MCF 10A (cell line): ENCODE data around the gene CDKN1A. TPM values are rescaled to one million over a fixed set of nuclear protein-coding genes. Genes with fewer than 3 reads are reported as not detected.

Experiments used
- BruUV-seq: library from RNA; stranded (reverse); fragments of 400-500 nt; replicated peaks from 2 replicates; lab custom pipeline; 2021; lab: Mats Ljungman, UMichigan
- CTCF ChIA-PET: fragments of 300-600 bp; sonication (Branson Sonifier 250); formaldehyde crosslinking; extraction: SDS; loops from one replicate; lab custom pipeline; 2021; ENCODE audit warnings: antibody characterized with exemption, inconsistent platforms; lab: Yijun Ruan, JAX
- POLR2A ChIA-PET: fragments of 300-600, 350-650 bp; sonication (Branson Sonifier 250); formaldehyde crosslinking; extraction: SDS; loops from one replicate; lab custom pipeline; 2020; ENCODE audit warnings: antibody characterized with exemption, inconsistent platforms; lab: Yijun Ruan, JAX
- DNase-seq: peaks from one replicate; pipeline ENCODE4 v3.0.0-alpha.2; 2018; ENCODE audit not compliant: unreplicated experiment
- H3K27ac Mint-ChIP-seq: one replicate; pipeline ENCODE4 v1.8.0; 2022; ENCODE audit warnings: mild to moderate bottlenecking, low read depth, mixed read lengths; ENCODE audit not compliant: unreplicated experiment
- H3K27me3 Mint-ChIP-seq: one replicate; pipeline ENCODE4 v1.8.0; 2022; ENCODE audit warnings: mixed read lengths; ENCODE audit not compliant: insufficient read depth, unreplicated experiment
- H3K36me3 Mint-ChIP-seq: one replicate; pipeline ENCODE4 v1.8.0; 2022; ENCODE audit warnings: mild to moderate bottlenecking, moderate library complexity, mixed read lengths; ENCODE audit not compliant: insufficient read depth, unreplicated experiment
- H3K4me1 Mint-ChIP-seq: one replicate; pipeline ENCODE4 v1.8.0; 2022; ENCODE audit warnings: mixed read lengths; ENCODE audit not compliant: insufficient read depth, unreplicated experiment
- H3K4me3 Mint-ChIP-seq: one replicate; pipeline ENCODE4 v1.8.0; 2022; ENCODE audit warnings: mild to moderate bottlenecking, moderate library complexity, mixed read lengths; ENCODE audit not compliant: unreplicated experiment
- H3K9me3 Mint-ChIP-seq: one replicate; pipeline ENCODE4 v1.8.0; 2022; ENCODE audit warnings: mixed read lengths; ENCODE audit not compliant: unreplicated experiment
- intact Hi-C: fragments of 100-400 bp; cut with micrococcal nuclease; formaldehyde crosslinking; loops from 2 replicates; pipeline ENCODE4 v1.14.1; 2022
- total RNA-seq: library from RNA; stranded (reverse); gene quantifications from 2 replicates; pipeline ENCODE4 v1.2.3, GENCODE V29; 2022
- TF ChIP-seq, protein P1 (sequence below): fragments of 200-600 bp; IDR thresholded peaks from one replicate; pipeline ENCODE4 v1.8.0; 2022; ENCODE audit warnings: antibody characterized with exemption, mild to moderate bottlenecking; ENCODE audit not compliant: unreplicated experiment

The CDKN1A gene
- total RNA-seq, 1 experiment from 2014 or later, result 407 TPM

DNA sequence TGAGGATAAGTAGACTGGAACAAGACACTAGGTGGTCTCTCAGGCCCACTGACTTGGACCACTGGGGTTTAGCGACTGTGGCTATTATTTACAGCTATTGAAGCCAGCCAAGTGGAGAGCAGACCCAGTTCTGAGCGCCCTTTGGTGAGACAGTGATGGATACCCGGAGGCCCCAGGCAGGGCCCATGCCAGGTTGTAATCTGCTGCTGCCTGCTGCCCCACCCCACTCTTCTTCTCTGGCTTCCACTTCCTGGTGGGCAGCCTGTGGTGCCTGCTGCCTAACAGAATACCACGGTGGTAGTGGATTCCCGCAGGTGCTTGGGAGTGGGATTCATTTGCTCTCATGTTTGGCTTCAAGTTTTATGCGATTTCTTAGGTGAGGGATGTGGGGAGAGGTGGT lies 19.7 kb downstream of the CDKN1A start:
- TF ChIP-seq, protein P1, sequence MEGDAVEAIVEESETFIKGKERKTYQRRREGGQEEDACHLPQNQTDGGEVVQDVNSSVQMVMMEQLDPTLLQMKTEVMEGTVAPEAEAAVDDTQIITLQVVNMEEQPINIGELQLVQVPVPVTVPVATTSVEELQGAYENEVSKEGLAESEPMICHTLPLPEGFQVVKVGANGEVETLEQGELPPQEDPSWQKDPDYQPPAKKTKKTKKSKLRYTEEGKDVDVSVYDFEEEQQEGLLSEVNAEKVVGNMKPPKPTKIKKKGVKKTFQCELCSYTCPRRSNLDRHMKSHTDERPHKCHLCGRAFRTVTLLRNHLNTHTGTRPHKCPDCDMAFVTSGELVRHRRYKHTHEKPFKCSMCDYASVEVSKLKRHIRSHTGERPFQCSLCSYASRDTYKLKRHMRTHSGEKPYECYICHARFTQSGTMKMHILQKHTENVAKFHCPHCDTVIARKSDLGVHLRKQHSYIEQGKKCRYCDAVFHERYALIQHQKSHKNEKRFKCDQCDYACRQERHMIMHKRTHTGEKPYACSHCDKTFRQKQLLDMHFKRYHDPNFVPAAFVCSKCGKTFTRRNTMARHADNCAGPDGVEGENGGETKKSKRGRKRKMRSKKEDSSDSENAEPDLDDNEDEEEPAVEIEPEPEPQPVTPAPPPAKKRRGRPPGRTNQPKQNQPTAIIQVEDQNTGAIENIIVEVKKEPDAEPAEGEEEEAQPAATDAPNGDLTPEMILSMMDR, result no peak

DNA sequence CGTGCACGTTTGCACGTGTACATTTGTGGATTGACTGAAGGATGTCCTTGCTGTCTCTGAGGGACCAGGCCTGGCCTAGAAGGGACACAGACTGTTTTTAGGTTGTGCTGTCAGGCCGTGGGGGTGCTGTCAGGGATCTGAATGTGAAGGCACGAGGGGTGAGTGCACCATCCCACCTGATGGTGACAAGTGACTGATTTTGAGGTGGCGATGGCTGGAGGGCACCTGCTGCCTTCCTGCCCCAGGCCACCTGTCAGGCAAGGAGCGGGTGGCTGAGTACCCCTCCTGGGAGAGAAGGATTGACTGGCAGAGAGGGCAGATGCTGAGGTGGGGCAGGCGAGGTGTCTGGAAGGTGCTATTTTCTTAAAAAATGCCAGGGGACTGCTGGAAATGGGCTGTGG lies 20.4 kb downstream of the CDKN1A start:
- DNase-seq, result no peak
- peaks cover 10% of the 10 kb centered on the region for H3K9me3 Mint-ChIP-seq
- no peak overlapping the region for H3K27ac Mint-ChIP-seq
- POLR2A ChIA-PET, result no interaction called here
- H3K36me3 Mint-ChIP-seq, result no peaks in the 10 kb centered on the region
- no TSS peak for BruUV-seq
- H3K4me3 Mint-ChIP-seq, result no peak overlapping the region
- TF ChIP-seq, protein P1, result no peak
- H3K4me1 Mint-ChIP-seq, result peaks cover 13% of the 10 kb centered on the region
- intact Hi-C loops, result no loop called here
- no peaks in the 10 kb centered on the region for H3K27me3 Mint-ChIP-seq
- CTCF ChIA-PET, result no interaction called here

More for the DNA sequence above, 19.7 kb downstream of the CDKN1A start:
- H3K27ac Mint-ChIP-seq, result no peak overlapping the region
- H3K27me3 Mint-ChIP-seq, result no peaks in the 10 kb centered on the region
- H3K4me1 Mint-ChIP-seq, result peaks cover 19% of the 10 kb centered on the region
- intact Hi-C loops, result no loop called here
- H3K4me3 Mint-ChIP-seq, result no peak overlapping the region
- H3K9me3 Mint-ChIP-seq, result peaks cover 10% of the 10 kb centered on the region
- CTCF ChIA-PET, result no interaction called here
- POLR2A ChIA-PET, result no interaction called here
- no TSS peak for BruUV-seq
- no peak for DNase-seq
- no peaks in the 10 kb centered on the region for H3K36me3 Mint-ChIP-seq

DNA sequence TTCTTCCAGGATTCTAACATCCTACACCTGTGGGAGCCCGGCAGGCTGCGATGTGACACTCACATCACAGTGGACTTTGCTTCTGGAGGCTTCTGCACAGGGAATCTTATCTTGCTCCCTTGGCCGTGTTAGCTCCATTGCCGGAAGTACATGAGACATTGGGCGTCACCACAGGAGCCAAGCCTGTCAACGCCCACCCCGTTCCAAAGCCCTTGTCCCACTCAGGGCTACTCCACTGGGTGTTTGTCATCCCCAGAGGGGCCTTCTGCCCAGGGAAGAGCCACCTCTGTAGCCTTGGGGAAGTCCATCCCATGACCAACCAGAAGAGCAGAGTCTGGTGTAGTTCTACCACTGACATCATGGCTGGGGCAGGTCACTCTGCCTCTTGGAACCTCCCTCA lies 20.8 kb downstream of the CDKN1A start:
- CTCF ChIA-PET, result no interaction called here
- POLR2A ChIA-PET, result no interaction called here
- H3K4me1 Mint-ChIP-seq, result peaks cover 13% of the 10 kb centered on the region
- no peaks in the 10 kb centered on the region for H3K36me3 Mint-ChIP-seq
- intact Hi-C loops, result no loop called here
- no peak for DNase-seq
- H3K27ac Mint-ChIP-seq, result no peak overlapping the region
- no TSS peak for BruUV-seq
- no peak overlapping the region for H3K4me3 Mint-ChIP-seq
- no peaks in the 10 kb centered on the region for H3K27me3 Mint-ChIP-seq
- H3K9me3 Mint-ChIP-seq, result peaks cover 10% of the 10 kb centered on the region
- TF ChIP-seq, protein P1, result no peak

DNA sequence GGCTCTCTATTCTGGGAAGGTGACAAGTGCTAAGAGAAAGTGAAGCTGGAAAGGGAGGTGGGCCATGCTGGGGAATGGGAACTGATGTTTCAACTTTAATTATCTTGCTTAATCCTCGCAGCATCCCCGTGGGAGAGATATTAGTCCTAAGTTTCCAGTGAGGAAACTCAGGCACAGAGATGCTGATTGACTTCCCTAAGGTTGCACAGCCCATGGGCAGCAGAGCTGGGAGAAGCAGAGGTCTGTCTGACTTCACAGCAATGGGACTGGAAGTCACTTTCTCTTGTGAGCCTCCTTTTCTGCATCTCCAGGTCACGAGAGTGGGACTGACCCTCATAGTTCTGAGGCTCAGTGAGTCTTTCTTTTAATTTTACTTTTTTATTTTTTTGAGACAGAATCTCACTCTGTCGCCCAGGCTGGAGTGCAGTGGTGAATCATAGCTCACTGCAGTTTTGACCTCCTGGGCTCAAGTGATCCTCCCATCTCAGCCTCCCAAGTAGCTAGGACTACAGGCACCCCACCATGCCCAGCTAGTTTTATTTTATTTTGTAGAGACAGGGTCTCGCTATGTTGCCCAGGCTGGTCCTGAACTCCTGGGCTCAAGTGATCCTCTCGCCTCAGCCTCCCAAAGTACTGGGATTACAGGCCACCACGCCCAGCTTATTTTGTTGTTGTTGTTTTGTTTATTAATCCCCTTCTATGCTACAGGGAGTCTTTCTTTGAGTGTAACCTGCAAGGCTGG lies 21.7 kb downstream of the CDKN1A start:
- TF ChIP-seq, protein P1, result no peak
- H3K36me3 Mint-ChIP-seq, result no peaks in the 10 kb centered on the region
- intact Hi-C loops, result no loop called here
- ChIA-PET POLR2A (no interaction called here), CTCF (no interaction called here)
- no peak overlapping the region for H3K4me3 Mint-ChIP-seq
- peaks cover 13% of the 10 kb centered on the region for H3K4me1 Mint-ChIP-seq
- no TSS peak for BruUV-seq
- no peak overlapping the region for H3K27ac Mint-ChIP-seq
- no peaks in the 10 kb centered on the region for H3K27me3 Mint-ChIP-seq
- H3K9me3 Mint-ChIP-seq, result peaks cover 10% of the 10 kb centered on the region
- no peak for DNase-seq
